ENCODE results near the gene SF3A2.

Gene SF3A2

GRCh38 chr19:2243274-2244124 lies 6.9 kb downstream of the SF3A2 start:
- DNase-seq = no peak

DNA sequence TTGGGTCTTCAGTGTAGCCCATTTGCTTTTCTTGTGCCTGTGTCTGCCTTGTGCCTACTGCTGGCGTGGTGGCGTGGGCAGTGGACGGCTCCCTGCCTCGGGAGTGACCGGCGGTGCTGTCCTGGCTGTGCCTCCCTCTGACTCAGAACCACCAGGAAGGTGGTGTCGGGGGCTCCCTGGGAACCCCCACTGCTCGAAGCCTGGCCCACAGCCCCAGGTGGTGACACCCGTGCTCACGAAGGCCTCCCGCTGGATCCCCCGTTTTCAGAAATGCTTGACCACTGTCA lies 7.4 kb downstream of the SF3A2 start:
- no peak for DNase-seq

GRCh38 chr19:2244486-2244885 lies 7.9 kb downstream of the SF3A2 start:
- DNase-seq = no peak

DNA sequence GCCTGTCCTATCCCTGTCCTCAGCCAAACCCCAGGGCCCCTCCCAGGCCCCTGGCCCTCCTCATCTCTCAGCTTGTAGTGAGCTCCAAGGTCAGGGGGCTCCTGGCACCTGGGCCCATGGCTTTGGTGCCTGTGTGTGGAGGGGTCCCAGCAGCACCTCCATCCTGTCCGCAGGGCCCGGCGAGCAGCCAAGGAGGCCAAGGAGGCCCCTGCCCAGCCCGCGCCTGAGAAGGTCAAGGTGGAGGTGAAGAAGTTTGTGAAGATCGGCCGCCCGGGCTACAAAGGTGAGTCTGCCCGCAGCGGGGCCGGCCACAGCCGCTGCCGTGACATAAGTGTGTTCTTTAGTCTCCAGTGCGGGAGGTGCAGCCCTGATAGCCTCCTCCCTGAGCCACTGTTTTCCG lies 8.6 kb downstream of the SF3A2 start:
- no peak for DNase-seq

GRCh38 chr19:2246014-2246620 lies 9.5 kb downstream of the SF3A2 start:
- DNase-seq = no peak

GRCh38 chr19:2246801-2247361 lies 10.3 kb downstream of the SF3A2 start:
- no peak for DNase-seq

- DNase-seq = no peak
Observed at GRCh38 chr19:2247433-2248101, 10.9 kb downstream of the SF3A2 start.

DNA sequence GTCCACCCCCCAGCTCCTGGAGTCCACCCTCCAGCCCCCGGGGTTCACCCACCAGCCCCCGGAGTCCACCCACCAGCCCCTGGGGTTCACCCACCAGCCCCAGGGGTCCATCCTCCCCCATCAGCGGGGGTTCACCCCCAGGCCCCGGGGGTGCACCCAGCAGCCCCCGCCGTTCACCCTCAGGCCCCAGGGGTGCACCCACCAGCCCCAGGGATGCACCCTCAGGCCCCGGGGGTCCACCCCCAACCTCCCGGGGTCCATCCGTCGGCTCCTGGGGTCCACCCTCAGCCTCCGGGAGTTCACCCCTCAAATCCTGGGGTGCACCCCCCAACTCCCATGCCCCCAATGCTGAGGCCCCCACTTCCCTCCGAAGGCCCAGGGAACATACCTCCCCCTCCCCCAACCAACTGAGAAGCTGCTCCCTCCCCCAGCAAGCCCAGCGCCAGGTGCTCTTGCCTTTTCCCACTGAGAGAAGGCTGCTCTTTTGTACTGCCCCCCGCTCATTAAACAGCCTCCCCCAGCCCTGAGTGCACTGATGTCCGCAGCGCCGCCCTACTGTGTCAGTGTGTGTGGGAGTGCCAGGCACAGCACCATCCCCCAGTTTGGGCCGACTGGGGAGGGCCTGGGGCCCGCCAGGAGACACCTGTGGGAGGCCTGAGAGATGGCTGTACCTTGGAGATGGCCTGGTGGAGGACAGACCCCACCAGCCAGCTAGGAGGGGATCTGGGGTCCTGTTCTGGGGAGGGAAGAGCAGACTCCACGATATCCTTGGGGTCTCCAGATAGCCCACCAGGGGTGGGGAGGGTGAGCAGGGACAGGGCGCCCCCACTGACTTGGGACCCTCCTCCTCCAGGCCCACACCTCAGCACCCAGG lies 11.7 kb downstream of the SF3A2 start:
- no peak for DNase-seq

DNA sequence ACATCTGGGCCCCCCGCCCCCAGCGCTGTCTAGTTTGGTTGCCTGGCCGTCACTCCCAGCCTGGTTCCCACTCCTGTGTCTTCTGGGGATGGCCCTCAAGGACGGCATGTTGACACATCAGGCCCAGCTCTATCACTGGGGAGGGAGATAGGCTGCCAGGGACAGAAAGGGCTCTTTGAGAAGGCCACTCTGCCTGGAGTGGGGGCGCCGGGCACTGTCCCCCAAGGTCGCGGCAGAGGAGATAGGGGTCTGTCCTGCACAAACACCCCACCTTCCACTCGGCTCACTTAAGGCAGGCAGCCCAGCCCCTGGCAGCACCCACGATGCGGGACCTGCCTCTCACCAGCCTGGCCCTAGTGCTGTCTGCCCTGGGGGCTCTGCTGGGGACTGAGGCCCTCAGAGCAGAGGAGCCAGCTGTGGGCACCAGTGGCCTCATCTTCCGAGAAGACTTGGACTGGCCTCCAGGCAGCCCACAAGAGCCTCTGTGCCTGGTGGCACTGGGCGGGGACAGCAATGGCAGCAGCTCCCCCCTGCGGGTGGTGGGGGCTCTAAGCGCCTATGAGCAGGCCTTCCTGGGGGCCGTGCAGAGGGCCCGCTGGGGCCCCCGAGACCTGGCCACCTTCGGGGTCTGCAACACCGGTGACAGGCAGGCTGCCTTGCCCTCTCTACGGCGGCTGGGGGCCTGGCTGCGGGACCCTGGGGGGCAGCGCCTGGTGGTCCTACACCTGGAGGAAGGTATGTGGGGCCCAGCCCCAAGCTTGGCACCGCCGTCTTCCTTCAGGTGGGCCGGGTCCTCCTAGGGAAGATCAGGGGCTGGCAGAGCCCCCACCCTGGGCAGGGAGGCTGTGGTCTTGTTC lies 12.6 kb downstream of the SF3A2 start, which contains the start of gene AMH:
TSS of gene AMH (plus strand) at position 314 of the 857 bp plus-strand sequence. CDS start at position 324, 10 bp downstream.
- no peak for DNase-seq

- no peak for DNase-seq
Observed at GRCh38 chr19:2249880-2250765, 13.5 kb downstream of the SF3A2 start.

GRCh38 chr19:2250766-2251105 lies 14.1 kb downstream of the SF3A2 start:
- DNase-seq = no peak

DNA sequence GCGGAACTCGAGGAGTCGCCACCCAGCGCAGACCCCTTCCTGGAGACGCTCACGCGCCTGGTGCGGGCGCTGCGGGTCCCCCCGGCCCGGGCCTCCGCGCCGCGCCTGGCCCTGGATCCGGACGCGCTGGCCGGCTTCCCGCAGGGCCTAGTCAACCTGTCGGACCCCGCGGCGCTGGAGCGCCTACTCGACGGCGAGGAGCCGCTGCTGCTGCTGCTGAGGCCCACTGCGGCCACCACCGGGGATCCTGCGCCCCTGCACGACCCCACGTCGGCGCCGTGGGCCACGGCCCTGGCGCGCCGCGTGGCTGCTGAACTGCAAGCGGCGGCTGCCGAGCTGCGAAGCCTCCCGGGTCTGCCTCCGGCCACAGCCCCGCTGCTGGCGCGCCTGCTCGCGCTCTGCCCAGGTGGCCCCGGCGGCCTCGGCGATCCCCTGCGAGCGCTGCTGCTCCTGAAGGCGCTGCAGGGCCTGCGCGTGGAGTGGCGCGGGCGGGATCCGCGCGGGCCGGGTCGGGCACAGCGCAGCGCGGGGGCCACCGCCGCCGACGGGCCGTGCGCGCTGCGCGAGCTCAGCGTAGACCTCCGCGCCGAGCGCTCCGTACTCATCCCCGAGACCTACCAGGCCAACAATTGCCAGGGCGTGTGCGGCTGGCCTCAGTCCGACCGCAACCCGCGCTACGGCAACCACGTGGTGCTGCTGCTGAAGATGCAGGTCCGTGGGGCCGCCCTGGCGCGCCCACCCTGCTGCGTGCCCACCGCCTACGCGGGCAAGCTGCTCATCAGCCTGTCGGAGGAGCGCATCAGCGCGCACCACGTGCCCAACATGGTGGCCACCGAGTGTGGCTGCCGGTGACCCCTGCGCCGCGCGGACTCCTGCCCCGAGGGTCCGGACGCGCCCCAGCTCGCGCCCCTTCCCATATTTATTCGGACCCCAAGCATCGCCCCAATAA lies 14.8 kb downstream of the SF3A2 start:
- DNase-seq = no peak

GRCh38 chr19:2252055-2252796 lies 15.6 kb downstream of the SF3A2 start:
- no peak for DNase-seq

DNA sequence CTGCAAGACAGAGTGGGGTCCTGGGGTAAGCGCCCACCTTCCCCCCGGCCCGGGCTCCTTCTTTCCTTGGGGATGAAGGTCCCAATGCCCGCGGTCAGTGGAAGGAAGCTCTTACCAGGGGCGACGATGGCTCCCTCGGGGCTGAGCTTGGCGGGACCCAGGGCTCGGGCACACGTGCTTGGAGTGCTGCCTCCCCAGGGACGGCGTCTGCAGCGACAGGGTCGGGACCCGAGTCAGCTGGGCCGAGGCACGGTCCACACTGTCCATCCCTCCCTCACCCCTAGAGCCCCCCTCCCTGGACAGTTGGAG lies 16.1 kb downstream of the SF3A2 start:
- no peak for DNase-seq

- DNase-seq = peak; percentile 53
Observed at GRCh38 chr19:2253106-2254063, 16.8 kb downstream of the SF3A2 start.

GRCh38 chr19:2254064-2254872 lies 17.6 kb downstream of the SF3A2 start:
- no peak for DNase-seq
